A549 (cell line): ENCODE data around the gene HACD1. TPM values are rescaled to one million over a fixed set of nuclear protein-coding genes. Genes with fewer than 3 reads are reported as not detected.

Experiments used
- ATAC-seq, 2 experiments: fragments of 200-7000 bp in 1 of 2; fragments of >200 bp in 1 of 2; cut with Nextera tagmentation in 1 of 2; cut with Tn5 transposase in 1 of 2; 3 replicates each; pipeline versions ENCODE4 v1.8.0 to v1.9.1; 2018 to 2020; ENCODE audit warnings: mild to moderate bottlenecking in 1 of 2, moderate library complexity in 1 of 2
- CTCF ChIA-PET: fragments of 300-600 bp; sonication (Branson Sonifier 250); formaldehyde crosslinking; extraction: SDS; loops from one replicate; lab custom pipeline; 2021; ENCODE audit warnings: antibody characterized with exemption, inconsistent platforms; lab: Yijun Ruan, JAX
- POLR2A ChIA-PET: fragments of 350-600 bp; formaldehyde crosslinking; extraction: SDS; loops from one replicate; lab custom pipeline; 2021; ENCODE audit warnings: antibody characterized with exemption, inconsistent platforms; lab: Yijun Ruan, JAX
- DNase-seq, 2 experiments: peaks; one replicate each; pipeline versions ENCODE4 v3.0.0 to v3.0.0-alpha.2; 2011 to 2016; ENCODE audit warnings: low read depth in 1 of 2, low spot score in 1 of 2
- FAIRE-seq: peaks from 2 replicates; lab custom pipeline; 2011; peaks lifted over from hg19 to GRCh38; lab: Jason Lieb, UNC
- H3K27ac ChIP-seq, 2 experiments: fragments of >200 bp; sonication (Bioruptor Twin); formaldehyde crosslinking; 3 replicates each; pipeline ENCODE4 v1.5.1; 2016 to 2017
- H3K4me1 ChIP-seq: fragments of >200 bp; sonication (Bioruptor Twin); formaldehyde crosslinking; 3 replicates; pipeline ENCODE4 v1.6.1; 2016
- H3K4me2 ChIP-seq: fragments of >200 bp; sonication (Bioruptor Twin); formaldehyde crosslinking; 3 replicates; pipeline ENCODE4 v1.6.1; 2016
- H3K4me3 ChIP-seq: fragments of >200 bp; sonication (Bioruptor Twin); formaldehyde crosslinking; 3 replicates; pipeline ENCODE4 v1.5.1; 2016
- H3K9me3 ChIP-seq: fragments of >200 bp; sonication (Bioruptor Twin); formaldehyde crosslinking; 3 replicates; pipeline ENCODE4 v1.6.1; 2016
- BHLHE40 ChIP-seq: IDR thresholded peaks from 2 replicates; pipeline ENCODE4 v1.6.1; 2012; ENCODE audit warnings: low read depth, low read length, inconsistent platforms
- CBX8 ChIP-seq: fragments of 200-600 bp; sonication (generic); IDR thresholded peaks from 2 replicates; pipeline ENCODE4 v1.6.1; 2016
- CEBPB ChIP-seq, 2 experiments: fragments of >200 bp in 1 of 2; sonication (Bioruptor Twin) in 1 of 2; formaldehyde crosslinking in 1 of 2; IDR thresholded peaks; 2 replicates each; pipeline ENCODE4 v1.6.1; 2012 to 2016
- CHD2 ChIP-seq: fragments of 150-350 bp; IDR thresholded peaks from 2 replicates; pipeline ENCODE4 v1.6.1; 2014; ENCODE audit warnings: low read length; ENCODE audit not compliant: partially characterized antibody
- CTCF ChIP-seq: fragments of >200 bp; sonication (Bioruptor Twin); formaldehyde crosslinking; IDR thresholded peaks from 3 replicates; pipeline ENCODE4 v1.5.1; 2016
- E2F6 ChIP-seq: IDR thresholded peaks from 2 replicates; pipeline ENCODE4 v1.6.1; 2012; ENCODE audit warnings: low read depth, borderline replicate concordance
- EHF ChIP-seq: fragments of 250-450 bp; sonication (Bioruptor Pico); IDR thresholded peaks from 2 replicates; pipeline ENCODE4 v1.5.0; 2020; ENCODE audit warnings: mild to moderate bottlenecking
- ELK1 ChIP-seq: fragments of 150-350 bp; IDR thresholded peaks from 2 replicates; pipeline ENCODE4 v1.6.1; 2014; ENCODE audit warnings: low read depth, mild to moderate bottlenecking, low read length
- FOSB ChIP-seq: fragments of 250-450 bp; sonication (Bioruptor Pico); IDR thresholded peaks from 2 replicates; pipeline ENCODE4 v1.5.0; 2020; ENCODE audit warnings: mild to moderate bottlenecking, moderate library complexity
- FOXS1 ChIP-seq: fragments of 250-450 bp; sonication (Bioruptor Pico); IDR thresholded peaks from 2 replicates; pipeline ENCODE4 v1.5.0; 2020; ENCODE audit warnings: mild to moderate bottlenecking, moderate library complexity
- GATA3 ChIP-seq: IDR thresholded peaks from 2 replicates; pipeline ENCODE4 v1.6.1; 2012; ENCODE audit warnings: borderline replicate concordance
- HOXB5 ChIP-seq: fragments of 250-450 bp; sonication (Bioruptor Pico); IDR thresholded peaks from 2 replicates; pipeline ENCODE4 v1.5.0; 2020; ENCODE audit warnings: mild to moderate bottlenecking, moderate library complexity
- JUN ChIP-seq, 2 experiments: fragments of >200 bp; sonication (Bioruptor Twin); formaldehyde crosslinking; IDR thresholded peaks; 2 replicates in 1 of 2; 3 replicates in 1 of 2; pipeline ENCODE4 v1.6.1; 2016 to 2017
- KDM1A ChIP-seq: fragments of 200-600 bp; sonication (generic); IDR thresholded peaks from 2 replicates; pipeline ENCODE4 v1.6.1; 2016; ENCODE audit warnings: low read depth, mild to moderate bottlenecking
- KDM5A ChIP-seq: fragments of 200-600 bp; sonication (generic); IDR thresholded peaks from 2 replicates; pipeline ENCODE4 v1.6.1; 2016; ENCODE audit warnings: antibody characterized with exemption, mild to moderate bottlenecking
- MAFK ChIP-seq: fragments of 450-650 bp; IDR thresholded peaks from 2 replicates; pipeline ENCODE4 v1.6.1; 2014; ENCODE audit not compliant: partially characterized antibody
- MAX ChIP-seq: IDR thresholded peaks from 2 replicates; pipeline ENCODE4 v1.6.1; 2012
- NPAS2 ChIP-seq: fragments of 250-450 bp; sonication (Bioruptor Pico); IDR thresholded peaks from 2 replicates; pipeline ENCODE4 v1.8.0; 2022; ENCODE audit warnings: mild to moderate bottlenecking, moderate library complexity, borderline replicate concordance
- POLR2AphosphoS2 ChIP-seq: conservative IDR thresholded peaks from 2 replicates; pipeline ENCODE4 v1.6.1; 2012; ENCODE audit warnings: low read length, improper control_type of control experiment, inconsistent platforms
- RAD21 ChIP-seq, 2 experiments: fragments of >200 bp in 1 of 2; sonication (Bioruptor Twin) in 1 of 2; formaldehyde crosslinking in 1 of 2; IDR thresholded peaks in 1 of 2; conservative IDR thresholded peaks in 1 of 2; 2 replicates in 1 of 2; 3 replicates in 1 of 2; pipeline ENCODE4 v1.6.1; 2012 to 2018; ENCODE audit warnings: inconsistent platforms in 1 of 2
- REST ChIP-seq: fragments of 200-600 bp; sonication (generic); IDR thresholded peaks from 2 replicates; pipeline ENCODE4 v1.6.1; 2016; ENCODE audit warnings: antibody characterized with exemption, mild to moderate bottlenecking, moderate library complexity
- RNF2 ChIP-seq: fragments of 200-600 bp; sonication (generic); IDR thresholded peaks from 2 replicates; pipeline ENCODE4 v1.6.1; 2016; ENCODE audit warnings: low read depth, mild to moderate bottlenecking, antibody characterized with exemption, moderate library complexity, borderline replicate concordance
- TFCP2L1 ChIP-seq: fragments of 250-450 bp; sonication (Bioruptor Pico); IDR thresholded peaks from 2 replicates; pipeline ENCODE4 v1.5.0; 2021; ENCODE audit warnings: mild to moderate bottlenecking
- USF2 ChIP-seq: fragments of 450-650 bp; IDR thresholded peaks from 2 replicates; pipeline ENCODE4 v1.6.1; 2014; ENCODE audit warnings: antibody characterized with exemption
- ZFP36 ChIP-seq: fragments of 450-650 bp; IDR thresholded peaks from 2 replicates; pipeline ENCODE4 v1.6.1; 2014; ENCODE audit warnings: borderline replicate concordance; ENCODE audit not compliant: partially characterized antibody
- polyA plus RNA-seq, 4 experiments: library from polyadenylated mRNA; depleted of rRNA in 3 of 4; stranded (reverse); fragments of >200 nt; fragmentation: RNase III in 1 of 4; extraction: RNeasy Plus Mini Kit Qiagen cat#74134 plus additional on column Dnase treatment in 1 of 4; gene quantifications; 2 replicates in 3 of 4; 3 replicates in 1 of 4; pipeline ENCODE4 v1.2.3, GENCODE V29; 2011 to 2017

HACD1 gene
- polyA plus RNA-seq, 2 of the 4 experiments (the other 2 are of a cell fraction): 44.9 to 92.1 TPM

- CTCF ChIA-PET: interaction anchor here (1.2 kb wide), 1 partner anchor 9 kb away, joined by 3 read pairs; the partner anchor contains the start of gene STAM
- DNase-seq (no peak), ATAC-seq (no peak), FAIRE-seq (no peak)
- Histone ChIP-seq H3K4me3 (no peak overlapping the region), H3K9me3 (peaks cover 11% of the 10 kb centered on the region; the same call in 2 of the 3 replicates), H3K27ac (no peak overlapping the region), H3K4me2 (no peak overlapping the region), H3K4me1 (peaks cover 13% of the 10 kb centered on the region)
- POLR2A ChIA-PET: no interaction called here
- TF ChIP-seq KDM5A (no peak), REST (no peak), MAFK (no peak), RNF2 (no peak), FOXS1 (CRISPR knock-in tag) (no peak), BHLHE40 (no peak), E2F6 (no peak), CTCF (no peak), ELK1 (no peak), USF2 (no peak), MAX (no peak), FOSB (CRISPR knock-in tag) (no peak), POLR2AphosphoS2 (no peak), JUN (IDR thresholded peaks at IDR 0.05) (no peak), RAD21 (conservative IDR thresholded peaks at IDR 0.05 in 1 of 2, IDR thresholded peaks at IDR 0.05 in 1 of 2) (no peak), TFCP2L1 (CRISPR knock-in tag) (no peak)
Measured at GRCh38 chr10:17652585-17652984, 35.4 kb upstream of the HACD1 start.

- CTCF ChIA-PET: interaction anchor here (1.2 kb wide), 1 partner anchor 8 kb away, joined by 3 read pairs; the partner anchor contains the start of gene STAM
- FAIRE-seq (no peak), DNase-seq (no peak), ATAC-seq (no peak)
- no peak overlapping the region for H3K27ac ChIP-seq
- peaks cover 7% of the 10 kb centered on the region; the same call in 2 of the 3 replicates for H3K4me1 ChIP-seq
- peaks cover 11% of the 10 kb centered on the region; the same call in 2 of the 3 replicates for H3K9me3 ChIP-seq
- H3K4me3 ChIP-seq: no peak overlapping the region
- H3K4me2 ChIP-seq: no peak overlapping the region
- POLR2A ChIA-PET: no interaction called here
- TF ChIP-seq GATA3 (no peak), FOSB (CRISPR knock-in tag) (no peak), KDM1A (no peak), CBX8 (no peak), E2F6 (no peak), ZFP36 (no peak), EHF (no peak), CHD2 (no peak), HOXB5 (CRISPR knock-in tag) (no peak), CEBPB (IDR thresholded peaks at IDR 0.05) (no peak), NPAS2 (CRISPR knock-in tag) (no peak), POLR2AphosphoS2 (no peak), RNF2 (no peak)
Measured at GRCh38 chr10:17651896-17652295, 34.7 kb upstream of the HACD1 start.
